Upper lobe of right lung (tissue), 1 donor: Measurements from ENCODE around the gene OSBPL10. TPM values are rescaled to one million over a fixed set of nuclear protein-coding genes. Genes with fewer than 3 reads are reported as not detected.
"Not testable (repeated sequence)": the region's sequence is repeated elsewhere in the genome, so short reads cannot be mapped to it uniquely, and the experiment has no call there.

ENCODE experiments used
- ATAC-seq: fragments of 200-7000 bp; cut with Tn5 transposase; one replicate; pipeline ENCODE4 v1.9.1; 2020; ENCODE audit warnings: mild to moderate bottlenecking, moderate library complexity
- DNase-seq: peaks from one replicate; pipeline ENCODE4 v3.0.0-alpha.2; 2020
- H3K27ac ChIP-seq: fragments of 200-600 bp; one replicate; pipeline ENCODE4 v1.8.0; 2022
- H3K27me3 ChIP-seq: fragments of 200-600 bp; one replicate; pipeline ENCODE4 v1.8.0; 2022; ENCODE audit warnings: mild to moderate bottlenecking
- H3K36me3 ChIP-seq: fragments of 200-600 bp; one replicate; pipeline ENCODE4 v1.8.0; 2022
- H3K4me1 ChIP-seq: fragments of 200-600 bp; one replicate; pipeline ENCODE4 v1.8.0; 2022
- H3K4me3 ChIP-seq: fragments of 200-600 bp; one replicate; pipeline ENCODE4 v1.8.0; 2022; ENCODE audit warnings: mild to moderate bottlenecking
- H3K9me3 ChIP-seq: fragments of 200-600 bp; one replicate; pipeline ENCODE4 v1.8.0; 2022
- CTCF ChIP-seq: fragments of 200-600 bp; IDR thresholded peaks from one replicate; pipeline ENCODE4 v1.8.0; 2022; ENCODE audit warnings: antibody characterized with exemption
- intact Hi-C: fragments of 100-400 bp; cut with DNase I; formaldehyde crosslinking; loops from one replicate; pipeline ENCODE4 v1.11.0; 2022
- total RNA-seq: library from RNA; stranded (reverse); fragmentation: NEBNext Ultra II Directional; extraction: Animal tissue kit (Norgen Biotek cat#: 25700); gene quantifications from one replicate; pipeline ENCODE4 v1.2.1, GENCODE V29; 2021
- donor health status: DM: no; HTN: yes; CAD: no; lungs with severe emphysema.

The OSBPL10 gene
- total RNA-seq, 1 donor from 2014 or later, result 30.8 TPM

GRCh38 chr3:31878231-31878838 lies 102.7 kb downstream of the OSBPL10 start:
- DNase-seq, result no peak
- Histone ChIP-seq H3K27ac (no peak overlapping the region), H3K9me3 (no peaks in the 10 kb centered on the region), H3K4me1 (peaks cover 5% of the 10 kb centered on the region), H3K27me3 (no peaks in the 10 kb centered on the region), H3K36me3 (no peaks in the 10 kb centered on the region), H3K4me3 (no peak overlapping the region)
- intact Hi-C loops, result no loop called here
- ATAC-seq, result no peak
- no peak for TF ChIP-seq CTCF

- Histone ChIP-seq H3K27ac (no peak overlapping the region), H3K36me3 (no peaks in the 10 kb centered on the region), H3K4me3 (no peak overlapping the region), H3K4me1 (no peaks in the 10 kb centered on the region), H3K27me3 (no peaks in the 10 kb centered on the region), H3K9me3 (no peaks in the 10 kb centered on the region)
- intact Hi-C loops, result no loop called here
- DNase-seq (no peak), ATAC-seq (no peak)
- TF ChIP-seq CTCF, result no peak
These were observed 104.7 kb downstream of the OSBPL10 start for GRCh38 chr3:31876331-31876730.

GRCh38 chr3:31875437-31875836 lies 105.6 kb downstream of the OSBPL10 start:
- TF ChIP-seq CTCF, result no peak
- ATAC-seq, result no peak
- Histone ChIP-seq H3K27me3 (no peaks in the 10 kb centered on the region), H3K9me3 (no peaks in the 10 kb centered on the region), H3K4me1 (no peaks in the 10 kb centered on the region), H3K4me3 (no peak overlapping the region), H3K36me3 (no peaks in the 10 kb centered on the region), H3K27ac (no peak overlapping the region)
- intact Hi-C loops, result no loop called here
- DNase-seq, result no peak

- Histone ChIP-seq H3K9me3 (no peaks in the 10 kb centered on the region), H3K27me3 (no peaks in the 10 kb centered on the region), H3K4me1 (no peaks in the 10 kb centered on the region), H3K4me3 (no peak overlapping the region), H3K36me3 (no peaks in the 10 kb centered on the region), H3K27ac (no peak overlapping the region)
- intact Hi-C loops, result no loop called here
- no peak for TF ChIP-seq CTCF
- DNase-seq (no peak), ATAC-seq (no peak)
These were observed 107.7 kb downstream of the OSBPL10 start for GRCh38 chr3:31873254-31873820.

- DNase-seq (no peak), ATAC-seq (no peak)
- H3K27ac ChIP-seq, result no peak overlapping the region
- intact Hi-C loops, result no loop called here
- no peaks in the 10 kb centered on the region for H3K9me3 ChIP-seq
- no peaks in the 10 kb centered on the region for H3K27me3 ChIP-seq
- H3K4me3 ChIP-seq, result no peak overlapping the region
- H3K36me3 ChIP-seq, result no peaks in the 10 kb centered on the region
- no peak for TF ChIP-seq CTCF
- no peaks in the 10 kb centered on the region for H3K4me1 ChIP-seq
These were observed 109.0 kb downstream of the OSBPL10 start for GRCh38 chr3:31871939-31872507.

- H3K9me3 ChIP-seq, ATAC-seq, H3K36me3 ChIP-seq, intact Hi-C loops, DNase-seq, H3K27me3 ChIP-seq, H3K4me1 ChIP-seq, H3K4me3 ChIP-seq, H3K27ac ChIP-seq: not testable (repeated sequence)
These were observed 111.0 kb downstream of the OSBPL10 start for GRCh38 chr3:31870111-31870510.
